ENCODE data around the gene PAEP. TPM values are rescaled to one million over a fixed set of nuclear protein-coding genes. Genes with fewer than 3 reads are reported as not detected.

The PAEP gene
- total RNA-seq, 1 donor from 2014 or later: not detected

GRCh38 chr9:135575995-135576631, 14.6 kb downstream of the PAEP start:
- no peak for DNase-seq (ENCODE audit: low spot score)

- DNase-seq (ENCODE audit: low spot score): no peak
Measured at GRCh38 chr9:135577256-135577655, 15.7 kb downstream of the PAEP start.

- DNase-seq (ENCODE audit: low spot score): no peak
Measured at GRCh38 chr9:135579356-135579755, 17.8 kb downstream of the PAEP start.

- DNase-seq (ENCODE audit: low spot score): no peak
Measured at GRCh38 chr9:135579889-135580660, 18.5 kb downstream of the PAEP start.

GRCh38 chr9:135580664-135581380, 19.3 kb downstream of the PAEP start:
- DNase-seq (ENCODE audit: low spot score): no peak

- DNase-seq (ENCODE audit: low spot score): no peak
Measured at GRCh38 chr9:135581636-135582426, 20.3 kb downstream of the PAEP start.

- DNase-seq (ENCODE audit: low spot score): no peak
Measured at GRCh38 chr9:135582541-135582940, 21.0 kb downstream of the PAEP start.

- DNase-seq (ENCODE audit: low spot score): no peak
Measured at GRCh38 chr9:135582966-135583687, 21.6 kb downstream of the PAEP start.

GRCh38 chr9:135583688-135584011, 22.1 kb downstream of the PAEP start:
- DNase-seq (ENCODE audit: low spot score): no peak

GRCh38 chr9:135584371-135584770, 22.8 kb downstream of the PAEP start:
- no peak for DNase-seq (ENCODE audit: low spot score)

DNA sequence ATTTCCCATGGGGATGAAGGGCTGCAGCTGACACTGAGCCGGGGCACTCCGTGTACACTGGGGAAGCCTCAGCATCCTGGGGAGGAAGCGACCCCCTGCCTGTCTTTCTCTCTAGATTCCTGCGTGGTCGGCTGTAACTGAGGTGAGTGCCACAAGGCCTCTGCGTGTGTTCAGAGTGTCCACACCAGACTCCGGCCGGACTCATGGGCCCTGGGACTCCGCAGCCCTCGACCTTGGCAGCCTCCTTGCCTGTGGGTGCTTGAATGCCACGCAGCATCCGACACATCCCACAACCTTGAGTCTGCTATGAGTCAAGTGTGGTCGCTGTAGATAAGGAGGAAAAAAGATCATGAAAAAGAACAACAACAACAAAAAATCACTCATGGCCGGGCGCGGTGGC, 23.4 kb downstream of the PAEP start:
- no peak for DNase-seq (ENCODE audit: low spot score)

DNA sequence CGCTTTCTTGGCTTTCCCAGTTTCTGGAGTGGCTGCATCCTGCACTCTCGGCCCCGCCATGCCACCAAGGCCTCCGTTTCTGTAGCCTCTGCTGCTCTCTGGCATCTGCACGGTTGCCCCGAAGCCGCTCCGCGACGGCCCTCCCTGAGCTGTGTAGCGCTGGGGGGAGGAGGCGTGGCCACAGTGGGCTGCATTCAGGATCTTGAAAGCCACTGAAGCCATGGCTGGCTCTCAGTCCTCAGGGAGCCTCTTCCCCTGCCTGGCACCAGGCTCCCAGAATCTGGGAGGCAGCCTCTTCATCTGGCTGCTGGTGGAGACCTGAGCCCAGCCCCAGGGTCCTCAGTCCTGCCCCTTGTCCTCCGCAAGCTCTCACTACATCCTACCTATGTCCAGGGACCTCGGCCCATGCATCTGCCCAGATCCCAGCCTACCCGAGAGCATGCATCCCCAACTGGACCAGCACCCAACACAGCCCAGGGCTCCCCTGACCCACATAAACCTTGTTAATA, 25.1 kb downstream of the PAEP start:
- DNase-seq (ENCODE audit: low spot score): no peak

GRCh38 chr9:135587658-135588057, 26.1 kb downstream of the PAEP start:
- DNase-seq (ENCODE audit: low spot score): no peak

DNA sequence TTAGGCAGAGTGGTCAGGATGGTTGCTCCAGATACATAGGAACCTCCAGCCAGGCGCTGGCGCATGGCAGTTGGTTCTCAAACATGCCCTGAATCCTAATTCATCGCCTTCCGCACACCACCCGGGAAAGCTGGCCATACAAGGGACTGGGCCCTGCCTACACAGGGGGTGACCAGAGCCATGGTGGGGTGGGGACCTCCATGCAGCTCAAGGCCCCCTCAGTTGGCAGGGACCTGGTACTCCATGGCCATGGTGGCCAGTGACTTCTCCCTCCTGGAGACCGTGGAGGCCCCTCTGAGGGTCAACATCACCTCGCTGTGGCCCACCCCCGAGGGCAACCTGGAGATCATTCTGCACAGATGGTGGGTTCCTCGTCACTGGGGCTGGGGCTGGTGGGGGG, 26.8 kb downstream of the PAEP start:
- DNase-seq (ENCODE audit: low spot score): no peak

GRCh38 chr9:135588886-135589595, 27.5 kb downstream of the PAEP start:
- DNase-seq (ENCODE audit: low spot score): no peak

DNA sequence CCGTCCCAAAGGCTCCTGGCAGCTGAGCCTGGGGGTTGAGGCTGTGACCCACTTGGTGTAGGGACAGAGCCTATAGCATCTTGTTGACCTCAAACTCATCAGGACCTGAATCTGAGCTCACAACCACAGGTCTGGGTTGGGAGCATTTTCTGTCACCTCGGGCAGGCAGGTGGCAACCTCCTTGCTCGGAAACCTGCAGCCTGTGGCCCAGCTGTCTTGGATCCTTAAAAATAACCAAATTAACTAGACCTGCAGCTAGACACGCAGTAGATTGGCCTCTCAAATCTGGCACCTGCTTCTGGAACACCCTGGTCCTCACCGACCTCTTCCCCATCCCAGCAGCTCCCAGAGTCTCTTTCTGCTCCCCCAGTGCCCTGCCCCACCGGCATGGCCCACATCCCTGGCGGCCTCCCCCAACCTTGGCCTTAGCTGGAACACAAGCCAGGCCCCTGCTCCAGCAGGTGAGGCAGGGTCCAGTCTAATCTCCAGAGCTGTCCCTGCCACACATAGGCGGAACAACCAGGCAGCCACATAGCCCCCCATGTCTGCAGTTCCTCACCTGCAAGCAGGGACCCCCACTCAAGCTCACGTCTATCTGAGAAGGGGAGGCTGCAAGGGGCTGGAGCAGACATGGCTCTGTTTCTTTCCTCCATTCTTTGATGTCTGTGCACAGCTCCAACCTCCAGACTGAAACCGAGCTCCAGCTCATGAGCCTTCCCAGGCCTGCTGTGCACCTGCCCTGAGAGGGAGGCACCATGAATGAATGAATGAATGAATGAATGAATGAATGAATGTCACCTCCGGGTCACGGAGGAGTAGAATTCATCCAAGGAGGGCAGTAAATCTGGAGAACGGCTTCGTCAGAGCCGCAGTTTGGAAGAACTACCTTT, 28.3 kb downstream of the PAEP start:
- no peak for DNase-seq (ENCODE audit: low spot score)

- no peak for DNase-seq (ENCODE audit: low spot score)
Measured at GRCh38 chr9:135590486-135591079, 29.0 kb downstream of the PAEP start.

DNA sequence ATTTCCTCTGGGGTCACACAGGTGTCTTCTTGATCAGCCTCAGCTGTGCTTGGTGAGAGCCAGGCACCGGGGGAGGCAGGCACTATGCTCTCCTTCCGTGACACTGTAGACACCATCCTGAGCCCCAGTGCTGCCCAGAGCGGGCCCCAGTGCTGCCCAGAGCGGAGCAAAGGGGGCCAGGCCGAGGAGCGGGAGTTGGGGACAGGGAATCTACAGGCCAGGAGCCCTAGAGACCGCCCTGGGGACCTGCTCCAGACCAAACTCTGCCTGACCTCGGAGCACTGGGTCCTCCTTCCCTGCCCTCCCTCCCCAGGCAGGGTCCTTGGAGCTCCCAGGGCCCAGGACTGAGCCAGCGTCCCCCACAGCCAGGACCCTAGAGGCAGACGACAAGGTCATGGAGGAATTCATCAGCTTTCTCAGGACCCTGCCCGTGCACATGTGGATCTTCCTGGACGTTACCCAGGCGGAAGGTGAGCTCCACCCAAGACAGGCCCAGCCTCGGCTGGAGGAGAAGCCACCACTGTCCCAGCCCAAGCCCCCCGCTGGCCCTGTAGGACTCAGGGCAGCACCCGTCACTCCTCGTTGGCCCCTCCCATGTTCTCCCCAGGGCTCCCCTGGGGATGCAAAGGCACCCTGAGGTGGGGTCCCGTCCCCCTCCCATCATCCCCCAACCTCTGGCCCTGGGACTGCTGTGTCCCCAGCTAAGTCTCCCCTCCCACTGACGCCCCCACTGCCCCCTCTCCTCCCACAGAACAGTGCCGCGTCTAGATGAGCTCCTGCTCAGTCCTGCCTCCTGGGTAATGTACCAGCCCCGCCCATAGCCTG, 30.2 kb downstream of the PAEP start:
- peak; percentile 38 for DNase-seq (ENCODE audit: low spot score)

DNA sequence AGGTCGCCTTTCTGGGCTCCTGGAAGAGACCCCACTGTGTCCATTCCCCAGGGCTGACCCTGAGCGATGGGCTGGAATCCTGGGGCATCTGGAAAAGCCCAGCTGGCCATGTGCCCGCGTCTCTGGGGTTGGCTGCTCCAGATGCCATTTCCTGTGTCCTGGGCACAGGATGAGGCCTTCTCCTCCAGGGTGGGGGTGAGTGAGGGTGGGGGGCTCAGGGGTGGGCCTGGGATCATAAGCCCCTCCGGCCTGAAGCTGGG, 30.7 kb downstream of the PAEP start:
- no peak for DNase-seq (ENCODE audit: low spot score)

Measured in ureter (tissue), 1 donor.